ENCODE measurements around the gene SPTAN1.

The SPTAN1 gene

GRCh38 chr9:128617943-128618342 is 65.6 kb downstream of the SPTAN1 start:
- Histone ChIP-seq H3K27me3 (replicated peaks; ENCODE audit: insufficient read depth, low read length) (no peaks in the 10 kb centered on the region), H3K4me1 (ENCODE audit: low read length) (no peaks in the 10 kb centered on the region), H3F3A (ENCODE audit: insufficient read depth, low read length) (0 out of 2 replicates have a peak, but pooled peaks cover 2% of the 10 kb centered on the region), H3K9me2 (replicated peaks; ENCODE audit: insufficient read depth, low read length) (no peaks in the 10 kb centered on the region), H3K9ac (ENCODE audit: low read length) (no peak overlapping the region), H3K4me3 (ENCODE audit: low read length) (no peak overlapping the region), H3K9me3 (replicated peaks; ENCODE audit: insufficient read depth, low read length) (no peaks in the 10 kb centered on the region), H3K4me2 (ENCODE audit: low read depth, low read length) (no peak overlapping the region), H4K20me1 (ENCODE audit: insufficient read depth, low read length) (no peaks in the 10 kb centered on the region), H3K36me3 (replicated peaks; ENCODE audit: insufficient read depth, low read length) (peaks cover 12% of the 10 kb centered on the region; the same call in 1 of the 2 replicates), H2AFZ (ENCODE audit: low read length) (no peak overlapping the region), H3K27ac (ENCODE audit: low read length) (no peak overlapping the region), H3K79me2 (ENCODE audit: low read length) (no peaks in the 10 kb centered on the region)
- TF ChIP-seq EZH2phosphoT487 (IDR thresholded peaks at IDR 0.05; ENCODE audit: low read length) (no peak), EZH2 (optimal IDR thresholded peaks at IDR 0.05; ENCODE audit: low read depth, low read length) (no peak), CTCF (IDR thresholded peaks at IDR 0.05; ENCODE audit: low read length) (no peak)
- DNase-seq: no peak

GRCh38 chr9:128619127-128619526 is 66.7 kb downstream of the SPTAN1 start:
- peaks cover 8% of the 10 kb centered on the region; the same call in 1 of the 2 replicates for H3K36me3 ChIP-seq (replicated peaks; ENCODE audit: insufficient read depth, low read length)
- TF ChIP-seq EZH2phosphoT487 (IDR thresholded peaks at IDR 0.05; ENCODE audit: low read length) (no peak), CTCF (IDR thresholded peaks at IDR 0.05; ENCODE audit: low read length) (no peak), EZH2 (optimal IDR thresholded peaks at IDR 0.05; ENCODE audit: low read depth, low read length) (no peak)
- H2AFZ ChIP-seq (ENCODE audit: low read length): no peak overlapping the region
- no peak overlapping the region for H3K27ac ChIP-seq (ENCODE audit: low read length)
- H3K9me2 ChIP-seq (replicated peaks; ENCODE audit: insufficient read depth, low read length): no peaks in the 10 kb centered on the region
- H3K4me3 ChIP-seq (ENCODE audit: low read length): no peak overlapping the region
- no peaks in the 10 kb centered on the region for H3K79me2 ChIP-seq (ENCODE audit: low read length)
- H3K9ac ChIP-seq (ENCODE audit: low read length): no peak overlapping the region
- H3K9me3 ChIP-seq (replicated peaks; ENCODE audit: insufficient read depth, low read length): no peaks in the 10 kb centered on the region
- H3K27me3 ChIP-seq (replicated peaks; ENCODE audit: insufficient read depth, low read length): no peaks in the 10 kb centered on the region
- no peaks in the 10 kb centered on the region for H4K20me1 ChIP-seq (ENCODE audit: insufficient read depth, low read length)
- no peak overlapping the region for H3K4me2 ChIP-seq (ENCODE audit: low read depth, low read length)
- H3F3A ChIP-seq (ENCODE audit: insufficient read depth, low read length): 0 out of 2 replicates have a peak, but pooled peaks cover 2% of the 10 kb centered on the region
- H3K4me1 ChIP-seq (ENCODE audit: low read length): no peaks in the 10 kb centered on the region
- DNase-seq: no peak

GRCh38 chr9:128619779-128620178 is 67.4 kb downstream of the SPTAN1 start:
- TF ChIP-seq CTCF (IDR thresholded peaks at IDR 0.05; ENCODE audit: low read length) (no peak), EZH2phosphoT487 (IDR thresholded peaks at IDR 0.05; ENCODE audit: low read length) (no peak), EZH2 (optimal IDR thresholded peaks at IDR 0.05; ENCODE audit: low read depth, low read length) (no peak)
- H3F3A ChIP-seq (ENCODE audit: insufficient read depth, low read length): 0 out of 2 replicates have a peak, but pooled peaks cover 2% of the 10 kb centered on the region
- no peak overlapping the region for H3K9ac ChIP-seq (ENCODE audit: low read length)
- no peak overlapping the region for H3K4me2 ChIP-seq (ENCODE audit: low read depth, low read length)
- no peak overlapping the region for H3K27ac ChIP-seq (ENCODE audit: low read length)
- H3K4me1 ChIP-seq (ENCODE audit: low read length): no peaks in the 10 kb centered on the region
- no peak for DNase-seq
- H3K27me3 ChIP-seq (replicated peaks; ENCODE audit: insufficient read depth, low read length): no peaks in the 10 kb centered on the region
- no peak overlapping the region for H2AFZ ChIP-seq (ENCODE audit: low read length)
- H3K9me2 ChIP-seq (replicated peaks; ENCODE audit: insufficient read depth, low read length): no peaks in the 10 kb centered on the region
- H3K79me2 ChIP-seq (ENCODE audit: low read length): no peaks in the 10 kb centered on the region
- no peaks in the 10 kb centered on the region for H4K20me1 ChIP-seq (ENCODE audit: insufficient read depth, low read length)
- H3K9me3 ChIP-seq (replicated peaks; ENCODE audit: insufficient read depth, low read length): no peaks in the 10 kb centered on the region
- H3K36me3 ChIP-seq (replicated peaks; ENCODE audit: insufficient read depth, low read length): peaks cover 4% of the 10 kb centered on the region; the same call in 1 of the 2 replicates
- no peak overlapping the region for H3K4me3 ChIP-seq (ENCODE audit: low read length)
